GM12865 (cell line): ENCODE data around the gene CNTD1.

ENCODE experiments used
- DNase-seq: peaks from one replicate; pipeline ENCODE4 v3.0.0; 2010; ENCODE audit warnings: low read depth
- H3K4me3 ChIP-seq: 2 replicates; pipeline ENCODE4 v1.5.1; 2011; ENCODE audit warnings: mild to moderate bottlenecking, low read depth, low read length, control low read depth
- CTCF ChIP-seq: IDR thresholded peaks from 2 replicates; pipeline ENCODE4 v1.5.1; 2011; ENCODE audit warnings: low read length, control low read depth, low read depth, inconsistent platforms; ENCODE audit not compliant: insufficient read depth; ENCODE audit errors: missing control alignments

Gene CNTD1

GRCh38 chr17:42796066-42796758 lies 2.4 kb upstream of the CNTD1 start:
- no peak for TF ChIP-seq CTCF
- no peak for DNase-seq
- no peak overlapping the region for H3K4me3 ChIP-seq

DNA sequence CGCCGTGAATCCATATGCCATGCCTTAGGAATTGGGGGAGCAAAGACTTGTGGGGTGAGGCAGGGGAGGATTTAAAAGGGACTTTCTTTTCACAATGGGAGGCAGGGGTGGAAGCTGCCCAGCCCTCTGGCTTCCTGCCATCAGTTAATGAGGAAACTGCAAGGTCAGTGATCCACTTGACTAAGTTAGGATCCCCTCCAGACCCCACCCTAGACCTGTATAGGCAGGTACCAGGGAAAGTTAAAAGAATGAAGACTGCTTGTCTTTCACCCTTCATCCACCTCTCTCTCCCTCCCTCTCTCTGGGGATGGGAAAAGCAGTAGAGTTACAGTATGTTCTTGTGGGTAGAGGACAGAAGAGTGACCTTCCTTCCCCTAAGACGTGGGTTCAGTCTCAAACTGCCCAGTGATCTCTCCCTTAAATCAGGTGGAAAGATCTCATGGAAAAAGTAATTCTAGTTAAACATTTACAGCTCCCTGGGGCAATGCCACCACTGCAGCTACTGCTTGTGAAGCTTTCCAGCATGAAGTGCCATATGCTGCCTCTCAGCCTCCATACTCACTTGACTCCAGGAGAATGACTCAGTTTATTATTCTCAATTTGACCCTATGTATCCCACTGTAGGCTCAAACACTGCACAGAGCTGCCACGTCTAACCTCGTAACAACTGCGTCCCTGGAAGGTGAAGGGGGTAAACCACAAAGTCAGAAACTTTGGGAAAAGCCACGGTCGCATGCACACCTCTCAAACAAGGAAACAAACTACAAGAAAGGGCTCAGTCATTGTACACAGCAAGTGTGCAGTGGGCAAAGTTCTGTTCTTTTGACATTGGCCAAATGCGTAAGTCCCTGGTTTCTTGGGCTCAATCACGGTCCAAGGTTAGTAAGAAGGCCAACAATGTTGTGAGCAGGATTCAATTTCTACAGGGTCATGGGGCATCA lies 1.3 kb upstream of the CNTD1 start:
- peak overlapping the region; percentile 80 for H3K4me3 ChIP-seq
- no peak for TF ChIP-seq CTCF
- no peak for DNase-seq

DNA sequence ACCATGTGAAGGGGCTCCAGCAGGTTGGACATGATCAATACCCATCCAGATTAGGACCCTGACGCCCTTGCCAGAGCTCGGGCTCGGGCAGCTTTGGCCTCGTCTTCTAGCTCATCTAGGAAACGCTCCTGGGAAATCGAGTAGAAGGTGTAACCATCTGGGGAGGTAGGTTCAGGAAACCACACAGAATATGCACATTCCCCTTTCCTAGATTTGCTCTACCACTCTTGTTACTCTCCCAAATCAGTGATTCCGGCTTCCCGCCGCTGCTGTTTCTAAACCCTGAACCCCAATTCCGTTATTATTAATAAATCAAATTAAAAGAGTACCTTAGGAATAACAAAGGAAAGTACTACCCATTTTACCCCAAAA lies 664 bp upstream of the CNTD1 start:
- no peak for DNase-seq
- no peak for TF ChIP-seq CTCF
- H3K4me3 ChIP-seq, result peak overlapping the region; percentile 80

DNA sequence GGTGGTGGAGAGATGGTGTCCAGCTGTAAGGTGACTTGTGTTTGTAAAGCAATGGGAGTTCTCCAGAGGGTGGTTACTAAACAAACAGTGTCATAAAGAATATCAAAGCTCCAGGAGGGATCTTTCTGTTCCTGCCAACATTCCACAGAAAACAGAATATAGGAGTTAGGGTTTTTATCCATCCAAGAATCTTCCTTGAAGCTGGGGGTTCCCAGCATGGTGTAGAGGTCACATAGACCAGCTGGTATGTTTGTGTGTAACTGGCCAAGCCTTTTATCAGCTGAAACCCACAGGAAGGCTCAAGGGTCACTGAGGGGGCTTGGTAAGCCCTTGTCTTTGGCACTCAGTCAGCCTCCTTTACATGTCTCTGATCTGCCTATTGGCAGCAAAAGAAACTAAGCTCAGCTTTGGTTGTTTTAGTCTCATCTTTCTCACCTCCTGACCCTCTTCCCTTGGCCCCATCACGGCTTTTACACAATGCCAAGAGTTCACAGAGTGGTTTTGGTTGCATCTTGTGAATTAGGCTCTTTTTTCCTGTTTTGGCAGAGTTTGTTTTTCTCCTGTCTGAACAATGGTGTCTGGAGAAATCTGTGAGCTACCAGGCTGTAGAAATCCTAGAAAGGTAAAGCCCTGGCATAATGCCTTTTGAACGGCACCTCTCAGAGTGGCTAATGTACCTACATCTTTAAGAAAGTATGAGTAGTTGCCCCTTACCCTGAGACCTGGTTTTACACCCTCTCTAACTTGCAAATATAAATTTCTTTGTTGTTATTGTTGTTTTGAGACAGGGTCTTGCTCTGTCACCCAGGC lies 4.6 kb downstream of the CNTD1 start:
- H3K4me3 ChIP-seq, result no peak overlapping the region
- no peak for DNase-seq
- TF ChIP-seq CTCF, result no peak

- no peak for DNase-seq
- TF ChIP-seq CTCF, result no peak
- no peak overlapping the region for H3K4me3 ChIP-seq
Measured at GRCh38 chr17:42804918-42805367, 6.3 kb downstream of the CNTD1 start.

- DNase-seq, result no peak
- H3K4me3 ChIP-seq, result no peak overlapping the region
- TF ChIP-seq CTCF, result no peak
Measured at GRCh38 chr17:42806249-42806648, 7.6 kb downstream of the CNTD1 start.
